Panc1 (cell line): Measurements from ENCODE around the gene NUB1.

Source experiments
- CTCF ChIP-seq: fragments of 450-650 bp; IDR thresholded peaks from 2 replicates; pipeline ENCODE4 v1.5.1; 2017; ENCODE audit warnings: mild to moderate bottlenecking
- POLR2AphosphoS5 ChIP-seq: IDR thresholded peaks from 2 replicates; pipeline ENCODE4 v1.6.1; 2012; ENCODE audit warnings: mild to moderate bottlenecking, low read depth, low read length, moderate library complexity
- REST ChIP-seq, 2 experiments: IDR thresholded peaks; 2 replicates each; pipeline ENCODE4 v1.6.1; 2011 to 2012; ENCODE audit warnings: low read depth in 2 of 2, control low read depth in 1 of 2, low read length in 1 of 2, mild to moderate bottlenecking in 1 of 2, moderate library complexity in 1 of 2; ENCODE audit not compliant: insufficient read depth in 1 of 2
- SIN3A ChIP-seq: IDR thresholded peaks from 2 replicates; pipeline ENCODE4 v1.6.1; 2012; ENCODE audit warnings: low read depth, mild to moderate bottlenecking, low read length, moderate library complexity, borderline replicate concordance; ENCODE audit not compliant: insufficient read depth
- TCF7L2 ChIP-seq: IDR thresholded peaks from 2 replicates; pipeline ENCODE4 v1.6.1; 2011; ENCODE audit warnings: mild to moderate bottlenecking, low read depth, low read length, inconsistent platforms

- TF ChIP-seq CTCF (no peak), POLR2AphosphoS5 (no peak), REST (IDR thresholded peaks at IDR 0.05; ENCODE audit: insufficient read depth in 1 of 2, low read depth in 2 of 2, low read length in 1 of 2) (no peak), SIN3A (no peak), TCF7L2 (no peak)
Measured at GRCh38 chr7:151385626-151386300, 44.2 kb downstream of the NUB1 start.
